Ovary (tissue), 9 donors: ENCODE measurements around the gene NGEF. TPM values are rescaled to one million over a fixed set of nuclear protein-coding genes. Genes with fewer than 3 reads are reported as not detected.

Experiments
- DNase-seq, 5 donors: peaks; one replicate each; pipeline ENCODE4 v3.0.0-alpha.2; 2019 to 2020
- H3K27ac ChIP-seq, 2 donors: fragments of 200-600 bp; one replicate each; pipeline versions ENCODE4 v1.5.1 to v1.8.0; 2019 to 2022
- H3K27me3 ChIP-seq: fragments of 200-600 bp; one replicate; pipeline ENCODE4 v1.8.0; 2022
- H3K36me3 ChIP-seq: fragments of 200-600 bp; sonication (generic); one replicate; pipeline ENCODE4 v1.5.1; 2019
- H3K4me1 ChIP-seq: one replicate; pipeline ENCODE4 v1.8.1; 2013; ENCODE audit warnings: mild to moderate bottlenecking, moderate library complexity; ENCODE audit not compliant: insufficient read depth
- H3K4me3 ChIP-seq: fragments of 200-600 bp; sonication (generic); one replicate; pipeline ENCODE4 v1.5.1; 2017
- H3K9me3 ChIP-seq, 2 donors: fragments of 200-600 bp in 1 of 2; sonication (generic) in 1 of 2; one replicate each; pipeline versions ENCODE4 v1.5.1 to v1.8.1; 2013 to 2019; ENCODE audit warnings: mild to moderate bottlenecking in 1 of 2, moderate library complexity in 1 of 2
- EP300 ChIP-seq: sonication (generic); formaldehyde crosslinking; IDR thresholded peaks from one replicate; pipeline ENCODE4 v1.6.1; 2017; ENCODE audit warnings: antibody characterized with exemption
- POLR2A ChIP-seq: fragments of 450-650 bp; IDR thresholded peaks from one replicate; pipeline ENCODE4 v1.6.1; 2017; ENCODE audit warnings: antibody characterized with exemption, mild to moderate bottlenecking, moderate library complexity
- WGBS, 3 donors: extraction: QIAGEN DNeasy Blood & Tissue Kit in 1 of 3; methylation state at CpG; one replicate each; pipeline versions ENCODE4 v1.1.5 to v1.1.7; 2013 to 2017; 5-methylcytosine and 5-hydroxymethylcytosine counted together
- intact Hi-C, 4 donors: fragments of 100-400 bp; cut with DNase I; formaldehyde crosslinking; loops; one replicate each; pipeline versions ENCODE4 v1.11.0 to v1.15.1; 2022 to 2023
- polyA plus RNA-seq, 2 donors: library from polyadenylated mRNA; stranded (reverse); fragments of 200-250 nt in 1 of 2; fragments of 350-450 nt in 1 of 2; fragmentation: Illumina TruSeq in 1 of 2; extraction: RNeasy Lipid Tissue Mini Kit (QIAGEN cat#74804) in 1 of 2; gene quantifications; one replicate each; pipeline ENCODE4 v1.2.3, GENCODE V29; 2013 to 2014
- total RNA-seq, 7 donors: library from RNA; depleted of rRNA in 2 of 7; stranded (reverse); fragments of >200 nt in 2 of 7; fragmentation: NEBNext Ultra II Directional in 3 of 7; extraction: Animal tissue kit (Norgen Biotek cat#: 25700) in 3 of 7; gene quantifications; one replicate each; pipeline versions ENCODE4 v1.1.0 to v1.2.4, GENCODE V29; 2016 to 2023
- TF ChIP-seq, protein P1 (sequence below), 3 donors: fragments of 450-650 bp in 2 of 3; fragments of 200-600 bp in 1 of 3; IDR thresholded peaks; one replicate each; pipeline versions ENCODE4 v1.5.1 to v1.8.0; 2016 to 2022; ENCODE audit warnings: antibody characterized with exemption in 3 of 3, mild to moderate bottlenecking in 1 of 3
- donor health status: DM: no; HTN: no; CAD: no; lungs with moderate emphysema.
- donor health status: DM: no; HTN: no; CAD: no.
- donor health status: Bipolar disorder and iron deficiency.
- donor health status: DM: yes; HTN: yes; CAD: no.
- donor health status: DM: no; HTN: no; CAD: no.
- donor health status: DM: yes; HTN: yes; CAD: no.

Gene NGEF
- total and polyA plus RNA-seq, 9 donors = 0.18 to 3.1 (median 0.80) TPM

DNA sequence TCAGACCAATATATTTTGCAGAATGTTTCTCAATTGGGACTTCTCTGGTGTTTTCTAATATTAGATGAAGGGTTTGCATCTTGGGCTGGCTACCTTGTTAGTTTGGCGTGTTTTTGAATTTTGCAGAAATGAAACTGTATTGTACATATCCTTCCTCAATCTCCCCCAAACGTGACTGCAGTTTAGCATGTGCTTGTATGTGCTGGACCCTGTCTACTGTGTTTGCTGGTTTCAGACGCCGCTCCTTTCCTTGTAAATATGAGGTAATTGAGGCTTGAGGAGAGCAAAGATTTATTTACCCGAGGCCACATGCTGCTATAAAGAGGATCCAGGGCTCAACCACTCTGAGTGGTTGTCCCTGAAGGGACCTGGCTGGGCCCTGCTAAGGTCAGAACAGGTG lies 57.2 kb downstream of the NGEF start:
- Histone ChIP-seq H3K4me3 (no peak overlapping the region), H3K9me3 (no peaks in the 10 kb centered on the region), H3K27me3 (no peaks in the 10 kb centered on the region), H3K36me3 (no peaks in the 10 kb centered on the region), H3K27ac (no peak overlapping the region), H3K4me1 (no peaks in the 10 kb centered on the region)
- TF ChIP-seq, protein P1, sequence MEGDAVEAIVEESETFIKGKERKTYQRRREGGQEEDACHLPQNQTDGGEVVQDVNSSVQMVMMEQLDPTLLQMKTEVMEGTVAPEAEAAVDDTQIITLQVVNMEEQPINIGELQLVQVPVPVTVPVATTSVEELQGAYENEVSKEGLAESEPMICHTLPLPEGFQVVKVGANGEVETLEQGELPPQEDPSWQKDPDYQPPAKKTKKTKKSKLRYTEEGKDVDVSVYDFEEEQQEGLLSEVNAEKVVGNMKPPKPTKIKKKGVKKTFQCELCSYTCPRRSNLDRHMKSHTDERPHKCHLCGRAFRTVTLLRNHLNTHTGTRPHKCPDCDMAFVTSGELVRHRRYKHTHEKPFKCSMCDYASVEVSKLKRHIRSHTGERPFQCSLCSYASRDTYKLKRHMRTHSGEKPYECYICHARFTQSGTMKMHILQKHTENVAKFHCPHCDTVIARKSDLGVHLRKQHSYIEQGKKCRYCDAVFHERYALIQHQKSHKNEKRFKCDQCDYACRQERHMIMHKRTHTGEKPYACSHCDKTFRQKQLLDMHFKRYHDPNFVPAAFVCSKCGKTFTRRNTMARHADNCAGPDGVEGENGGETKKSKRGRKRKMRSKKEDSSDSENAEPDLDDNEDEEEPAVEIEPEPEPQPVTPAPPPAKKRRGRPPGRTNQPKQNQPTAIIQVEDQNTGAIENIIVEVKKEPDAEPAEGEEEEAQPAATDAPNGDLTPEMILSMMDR (IDR thresholded peaks at IDR 0.05) = no peak
- TF ChIP-seq EP300 (no peak), POLR2A (no peak)
- intact Hi-C loops = no loop called here
- 67 to 71% (median 70%) methylated on average over 5 of the region's 5 CpGs for WGBS, 3 donors
- no peak for DNase-seq

DNA sequence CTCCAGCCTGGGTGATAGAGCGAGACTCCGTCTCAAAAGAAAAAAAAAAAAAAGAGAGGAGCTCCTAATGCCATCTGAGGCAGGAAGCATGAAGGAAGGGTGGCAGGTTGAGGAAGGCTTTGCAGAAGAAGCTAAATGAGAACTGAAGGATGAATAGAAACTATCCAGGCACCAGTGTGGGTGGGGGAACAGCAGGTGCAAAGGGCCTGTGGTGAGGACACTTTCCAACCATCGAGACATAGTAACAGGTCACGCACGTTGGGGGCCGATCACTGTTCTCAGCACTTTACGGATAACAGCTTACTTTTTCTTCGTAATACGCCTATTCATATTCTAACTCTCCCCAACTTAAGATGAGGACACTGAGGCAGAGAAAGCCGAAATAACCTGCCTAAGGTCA lies 58.4 kb downstream of the NGEF start:
- Histone ChIP-seq H3K27me3 (no peaks in the 10 kb centered on the region), H3K27ac (no peak overlapping the region), H3K9me3 (no peaks in the 10 kb centered on the region), H3K4me1 (no peaks in the 10 kb centered on the region), H3K36me3 (no peaks in the 10 kb centered on the region), H3K4me3 (no peak overlapping the region)
- TF ChIP-seq EP300 (no peak), POLR2A (no peak)
- TF ChIP-seq, protein P1 (IDR thresholded peaks at IDR 0.05) = no peak
- no peak for DNase-seq
- WGBS, 3 donors = 89 to 93% (median 92%) methylated on average over 10 of the region's 10 CpGs
- intact Hi-C loops = no loop called here

DNA sequence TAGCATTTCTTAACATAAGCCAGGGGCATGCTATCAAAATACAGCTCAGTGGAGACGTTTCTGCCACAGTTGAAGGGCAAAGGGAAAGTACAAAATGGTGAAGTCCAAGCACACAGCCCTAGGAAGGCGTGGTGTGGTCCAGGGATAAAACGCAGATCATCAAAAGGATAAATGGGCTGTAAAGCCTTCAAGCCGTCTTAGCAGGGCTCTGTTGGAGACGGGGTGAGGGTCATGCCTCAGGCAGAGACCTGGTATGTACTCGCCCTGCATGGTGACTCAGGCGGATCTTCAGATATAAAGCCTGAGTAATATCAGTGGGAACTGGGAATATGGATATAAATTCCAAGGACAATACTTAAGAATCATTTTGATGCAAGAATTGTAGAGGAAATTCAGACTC lies 61.2 kb downstream of the NGEF start:
- 28 to 39% (median 32%) methylated on average over 7 of the region's 7 CpGs for WGBS, 3 donors
- no peaks in the 10 kb centered on the region for H3K27me3 ChIP-seq
- intact Hi-C loops = no loop called here
- H3K36me3 ChIP-seq = no peaks in the 10 kb centered on the region
- H3K4me1 ChIP-seq = no peaks in the 10 kb centered on the region
- no peak for TF ChIP-seq POLR2A
- TF ChIP-seq EP300 = no peak
- TF ChIP-seq, protein P1 (IDR thresholded peaks at IDR 0.05) = no peak
- H3K27ac ChIP-seq = no peak overlapping the region
- no peak overlapping the region for H3K4me3 ChIP-seq
- no peak for DNase-seq
- no peaks in the 10 kb centered on the region for H3K9me3 ChIP-seq

DNA sequence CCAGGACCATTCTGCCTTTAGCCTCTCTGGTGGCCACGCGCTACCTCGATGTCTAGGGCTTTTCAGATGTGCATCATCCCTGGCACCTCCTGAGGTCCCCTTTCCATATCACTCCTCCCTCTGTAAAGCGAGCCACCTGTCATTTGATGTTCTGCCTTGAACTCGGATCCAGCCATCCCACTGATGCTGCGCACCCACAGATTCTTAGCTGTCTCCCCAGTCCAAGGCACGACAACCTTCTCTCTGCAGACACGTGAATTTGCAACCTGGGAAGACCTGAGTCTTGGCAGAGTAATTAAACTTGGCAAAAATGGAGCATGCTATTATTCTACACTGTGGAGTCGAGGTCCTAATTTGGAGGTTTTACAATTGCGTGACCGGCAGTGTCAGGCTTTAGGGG lies 61.9 kb downstream of the NGEF start:
- no peak overlapping the region for H3K27ac ChIP-seq
- H3K27me3 ChIP-seq = no peaks in the 10 kb centered on the region
- H3K9me3 ChIP-seq = no peaks in the 10 kb centered on the region
- TF ChIP-seq, protein P1 (IDR thresholded peaks at IDR 0.05) = no peak
- TF ChIP-seq POLR2A (no peak), EP300 (no peak)
- no peaks in the 10 kb centered on the region for H3K4me1 ChIP-seq
- no peaks in the 10 kb centered on the region for H3K36me3 ChIP-seq
- intact Hi-C loops = no loop called here
- no peak for DNase-seq
- 75 to 84% (median 76%) methylated on average over 11 of the region's 11 CpGs for WGBS, 3 donors
- H3K4me3 ChIP-seq = no peak overlapping the region

DNA sequence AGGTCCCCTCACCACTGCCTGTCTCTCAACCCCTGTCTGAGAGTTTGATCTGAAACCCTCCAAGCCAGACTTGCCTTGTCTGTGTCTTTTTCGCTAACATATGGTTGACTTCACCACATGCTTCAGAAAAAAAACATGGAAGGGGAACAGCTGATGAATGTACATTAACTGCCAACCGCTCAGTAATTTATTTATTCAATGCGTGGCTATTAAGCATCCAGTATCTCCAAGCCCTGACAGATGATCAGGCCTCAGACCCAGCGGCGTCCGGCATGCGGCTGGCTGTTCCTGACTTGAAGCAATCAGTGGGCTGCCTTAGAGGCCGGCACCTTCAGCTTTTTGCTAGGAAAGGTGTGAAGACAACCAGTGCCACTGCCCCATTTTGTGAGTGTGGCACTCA lies 62.3 kb downstream of the NGEF start:
- Histone ChIP-seq H3K9me3 (no peaks in the 10 kb centered on the region), H3K4me3 (no peak overlapping the region), H3K27me3 (no peaks in the 10 kb centered on the region), H3K4me1 (no peaks in the 10 kb centered on the region), H3K27ac (no peak overlapping the region), H3K36me3 (no peaks in the 10 kb centered on the region)
- WGBS, 3 donors = 48 to 69% (median 55%) methylated on average over 8 of the region's 8 CpGs
- TF ChIP-seq EP300 = no peak
- TF ChIP-seq, protein P1 (IDR thresholded peaks at IDR 0.05) = no peak
- no peak for TF ChIP-seq POLR2A
- intact Hi-C loops = no loop called here
- DNase-seq = no peak
